GM20431 (cell line): ENCODE measurements around the gene ZNF687.

ENCODE experiments used
- in situ Hi-C: fragments of 300-500 bp; cut with MseI, MboI; formaldehyde crosslinking; loops from one replicate; pipeline ENCODE4 v1.15.0; 2020; ENCODE audit warnings: low sequenced_read_pairs; ENCODE audit not compliant: unreplicated experiment

ZNF687 gene

DNA sequence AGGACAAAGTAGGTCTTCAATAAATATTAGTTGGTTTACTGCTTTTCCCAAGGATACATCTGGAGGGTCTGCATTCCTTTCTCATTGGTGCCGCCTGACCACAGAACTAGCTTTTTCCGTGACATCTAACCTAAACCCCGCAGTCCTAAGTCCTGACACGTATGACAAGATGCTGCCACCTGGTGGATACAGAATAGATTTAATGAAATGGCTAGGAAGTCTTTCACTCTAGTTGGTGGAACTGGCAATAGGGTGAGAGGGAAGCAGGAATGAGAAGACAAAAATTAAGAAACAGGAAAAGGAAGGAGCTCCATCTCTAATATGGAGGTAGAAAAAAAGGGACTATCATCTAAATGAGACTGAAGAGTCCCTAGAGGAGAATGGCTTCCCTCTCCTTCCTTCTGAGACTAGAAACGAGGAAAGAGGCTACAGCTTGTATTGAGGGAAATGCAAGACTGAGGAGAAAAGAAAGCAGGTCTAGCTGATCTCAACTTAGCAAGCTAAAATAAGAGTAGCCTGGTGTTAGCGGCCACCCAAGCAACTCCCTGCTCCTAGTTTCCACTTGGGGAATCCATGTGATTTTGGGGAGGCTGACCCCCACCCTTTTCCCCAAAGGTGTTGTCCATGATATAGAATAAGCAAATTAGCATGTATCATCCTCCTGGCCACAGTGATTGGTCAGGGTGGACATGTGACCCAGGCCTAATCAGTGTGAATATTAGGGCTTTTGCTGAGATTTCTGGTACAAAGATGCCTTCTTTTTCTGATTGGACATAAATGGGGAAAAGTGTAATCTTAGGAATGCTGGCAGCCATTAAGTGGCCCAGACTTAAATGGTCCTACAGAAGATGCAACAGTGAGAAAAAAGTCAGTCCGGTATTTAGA lies 59.0 kb downstream of the ZNF687 start:
- in situ Hi-C loops, result no loop called here
